ENCODE measurements around the gene MICU1. TPM values are rescaled to one million over a fixed set of nuclear protein-coding genes. Genes with fewer than 3 reads are reported as not detected.

Gene MICU1
- total and polyA plus RNA-seq, 3 donors from 2014 or later, result 34.7 to 42.7 (median 38.9) TPM

GRCh38 chr10:72319416-72320254, 306.2 kb downstream of the MICU1 start:
- intact Hi-C loops (cut with DNase I; ENCODE audit: low total_unique reads), result no loop called here
- 3 to 4% methylated on average over 13 to 49 of the region's 60 CpGs for WGBS, 2 donors
- H3K36me3 ChIP-seq (ENCODE audit: low read depth, missing control alignments), result no peaks in the 10 kb centered on the region
- H3K9me3 ChIP-seq, result no peaks in the 10 kb centered on the region
- H3K27me3 ChIP-seq, result no peaks in the 10 kb centered on the region
- peak overlapping the region; percentile 73 to 78 for H3K27ac ChIP-seq
- TF ChIP-seq CTCF (IDR thresholded peaks at IDR 0.05), result peak in 1 of 3 experiments; percentile 15
- no peak for TF ChIP-seq POLR2A (IDR thresholded peaks at IDR 0.05)
- H3K4me1 ChIP-seq, result peaks cover 54% of the 10 kb centered on the region
- peak; percentile 86 for DNase-seq
- H3K4me3 ChIP-seq, result peak overlapping the region; percentile 31 to 40

- intact Hi-C loops (cut with DNase I; ENCODE audit: low total_unique reads), result no loop called here
- no peak for TF ChIP-seq CTCF (IDR thresholded peaks at IDR 0.05)
- no peak for TF ChIP-seq POLR2A (IDR thresholded peaks at IDR 0.05)
- H3K4me3 ChIP-seq, result peak overlapping the region in 1 of 2 donors; percentile 40
- DNase-seq, result no peak
- no peaks in the 10 kb centered on the region for H3K27me3 ChIP-seq
- H3K27ac ChIP-seq, result peak overlapping the region; percentile 60 to 78
- H3K36me3 ChIP-seq (ENCODE audit: low read depth, missing control alignments), result no peaks in the 10 kb centered on the region
- no peaks in the 10 kb centered on the region for H3K9me3 ChIP-seq
- 57 to 63% methylated on average over 10 of the region's 10 CpGs for WGBS, 2 donors
- H3K4me1 ChIP-seq, result peaks cover 55% of the 10 kb centered on the region
Observed at GRCh38 chr10:72318418-72319262, 307.2 kb downstream of the MICU1 start.

Small RNA genes lying within 50 kb of the gene (small RNA-seq; reads per million reads assigned to genes)
- gene AL513185.2 (0 reads per million in 2 donors), gene HMGN2P34 (0 reads per million in 2 donors), gene RF00019 (0 reads per million in 2 donors), gene RN7SL840P (0 reads per million in 2 donors), gene RNU6-805P (0 reads per million in 2 donors)

Other genes starting within 250 kb of the MICU1 start
- 10 to 100 TPM; 16.9 to 20.0 TPM for gene MCU, start 66.1 kb upstream of the MICU1 start, total RNA-seq
- 15.0 TPM for gene MCU, start 66.1 kb upstream of the MICU1 start, polyA plus RNA-seq (ENCODE audit: insufficient read depth, low read depth, low replicate concordance)